Measurements from ENCODE around the gene RPS6KA4. TPM values are rescaled to one million over a fixed set of nuclear protein-coding genes. Genes with fewer than 3 reads are reported as not detected.

Gene RPS6KA4
- total RNA-seq, 1 donor from 2014 or later: 18.7 TPM

DNA sequence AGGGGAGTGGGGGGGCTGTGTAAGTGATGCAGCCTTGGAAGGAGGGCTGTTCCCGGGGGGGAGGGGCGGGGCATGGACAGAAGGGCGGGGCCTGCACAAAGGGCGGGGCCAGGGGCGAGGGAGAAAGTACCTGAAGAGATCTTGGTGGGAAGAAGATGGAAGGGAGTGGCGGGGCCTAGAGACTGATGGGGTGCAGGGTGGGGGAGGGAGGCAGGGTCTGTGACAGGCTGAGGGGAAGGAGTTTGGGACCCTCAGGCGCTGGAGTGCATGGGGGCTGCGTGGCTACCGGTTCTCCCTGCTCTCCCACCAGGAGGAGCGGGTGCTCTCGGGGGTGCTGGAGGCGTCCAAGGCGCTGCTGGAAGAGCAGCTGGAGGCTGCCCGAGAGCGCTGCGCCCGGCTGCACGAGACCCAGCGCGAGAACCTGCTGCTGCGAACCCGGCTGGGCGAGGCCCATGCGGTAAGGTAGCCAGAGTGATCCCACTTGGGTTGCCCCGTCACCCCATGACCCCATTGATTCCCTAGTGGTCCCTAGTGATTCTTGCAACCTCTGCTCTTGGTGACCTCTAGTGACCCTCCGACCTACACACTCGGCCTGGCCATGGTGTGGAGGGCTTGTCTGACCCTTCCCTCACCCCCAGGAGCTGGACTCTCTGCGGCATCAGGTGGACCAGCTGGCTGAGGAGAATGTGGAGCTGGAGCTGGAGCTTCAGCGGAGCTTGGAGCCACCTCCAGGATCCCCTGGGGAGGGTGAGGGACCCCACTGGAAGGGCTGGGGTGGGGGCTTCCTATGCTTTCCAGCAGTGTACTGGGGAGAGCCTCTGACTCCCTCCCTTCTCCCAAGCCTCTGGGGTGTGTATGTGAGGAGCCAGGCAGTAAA lies 15.9 kb upstream of the RPS6KA4 start:
- Mint-ChIP-seq H3K36me3 (ENCODE audit: insufficient read depth) (no peaks in the 10 kb centered on the region), H3K4me3 (ENCODE audit: low read depth) (no peak overlapping the region), H3K27ac (no peak overlapping the region), H3K4me1 (ENCODE audit: low read depth) (no peaks in the 10 kb centered on the region), H3K27me3 (peaks cover 30% of the 10 kb centered on the region), H3K9me3 (ENCODE audit: low read depth) (no peaks in the 10 kb centered on the region)
- no peak for DNase-seq (ENCODE audit: low spot score, unreplicated experiment)
- TF ChIP-seq, protein P1, sequence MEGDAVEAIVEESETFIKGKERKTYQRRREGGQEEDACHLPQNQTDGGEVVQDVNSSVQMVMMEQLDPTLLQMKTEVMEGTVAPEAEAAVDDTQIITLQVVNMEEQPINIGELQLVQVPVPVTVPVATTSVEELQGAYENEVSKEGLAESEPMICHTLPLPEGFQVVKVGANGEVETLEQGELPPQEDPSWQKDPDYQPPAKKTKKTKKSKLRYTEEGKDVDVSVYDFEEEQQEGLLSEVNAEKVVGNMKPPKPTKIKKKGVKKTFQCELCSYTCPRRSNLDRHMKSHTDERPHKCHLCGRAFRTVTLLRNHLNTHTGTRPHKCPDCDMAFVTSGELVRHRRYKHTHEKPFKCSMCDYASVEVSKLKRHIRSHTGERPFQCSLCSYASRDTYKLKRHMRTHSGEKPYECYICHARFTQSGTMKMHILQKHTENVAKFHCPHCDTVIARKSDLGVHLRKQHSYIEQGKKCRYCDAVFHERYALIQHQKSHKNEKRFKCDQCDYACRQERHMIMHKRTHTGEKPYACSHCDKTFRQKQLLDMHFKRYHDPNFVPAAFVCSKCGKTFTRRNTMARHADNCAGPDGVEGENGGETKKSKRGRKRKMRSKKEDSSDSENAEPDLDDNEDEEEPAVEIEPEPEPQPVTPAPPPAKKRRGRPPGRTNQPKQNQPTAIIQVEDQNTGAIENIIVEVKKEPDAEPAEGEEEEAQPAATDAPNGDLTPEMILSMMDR (IDR thresholded peaks at IDR 0.05; ENCODE audit: unreplicated experiment): no peak

DNA sequence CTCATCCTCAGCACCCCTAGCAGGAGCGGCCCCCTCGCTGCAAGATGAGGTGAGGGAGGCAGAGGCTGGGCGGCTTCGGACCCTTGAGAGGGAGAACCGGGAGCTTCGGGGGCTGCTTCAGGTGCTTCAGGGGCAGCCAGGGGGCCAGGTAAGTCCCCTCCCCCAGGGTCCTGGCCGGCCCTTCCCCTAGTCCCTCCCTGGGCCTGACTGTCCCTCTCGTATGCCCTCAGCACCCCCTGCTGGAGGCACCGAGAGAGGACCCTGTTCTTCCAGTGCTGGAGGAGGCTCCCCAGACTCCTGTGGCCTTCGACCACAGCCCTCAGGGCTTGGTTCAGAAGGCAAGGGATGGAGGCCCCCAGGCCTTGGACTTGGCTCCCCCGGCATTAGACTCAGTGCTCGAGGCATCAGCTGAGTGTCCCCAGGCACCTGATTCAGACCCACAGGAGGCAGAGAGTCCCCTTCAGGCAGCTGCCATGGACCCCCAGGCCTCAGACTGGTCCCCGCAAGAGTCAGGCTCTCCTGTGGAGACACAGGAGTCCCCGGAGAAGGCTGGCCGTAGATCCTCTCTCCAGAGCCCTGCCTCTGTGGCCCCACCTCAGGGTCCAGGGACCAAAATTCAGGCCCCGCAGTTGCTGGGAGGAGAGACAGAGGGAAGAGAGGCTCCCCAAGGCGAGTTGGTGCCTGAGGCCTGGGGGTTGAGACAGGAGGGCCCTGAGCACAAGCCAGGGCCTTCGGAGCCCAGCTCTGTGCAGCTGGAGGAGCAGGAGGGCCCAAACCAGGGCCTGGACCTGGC lies 15.0 kb upstream of the RPS6KA4 start:
- no peak overlapping the region for H3K4me3 Mint-ChIP-seq (ENCODE audit: low read depth)
- H3K9me3 Mint-ChIP-seq (ENCODE audit: low read depth): no peaks in the 10 kb centered on the region
- H3K27ac Mint-ChIP-seq: no peak overlapping the region
- H3K27me3 Mint-ChIP-seq: peaks cover 26% of the 10 kb centered on the region
- no peak for DNase-seq (ENCODE audit: low spot score, unreplicated experiment)
- H3K4me1 Mint-ChIP-seq (ENCODE audit: low read depth): no peaks in the 10 kb centered on the region
- no peaks in the 10 kb centered on the region for H3K36me3 Mint-ChIP-seq (ENCODE audit: insufficient read depth)
- TF ChIP-seq, protein P1 (IDR thresholded peaks at IDR 0.05; ENCODE audit: unreplicated experiment): peak; percentile 32

DNA sequence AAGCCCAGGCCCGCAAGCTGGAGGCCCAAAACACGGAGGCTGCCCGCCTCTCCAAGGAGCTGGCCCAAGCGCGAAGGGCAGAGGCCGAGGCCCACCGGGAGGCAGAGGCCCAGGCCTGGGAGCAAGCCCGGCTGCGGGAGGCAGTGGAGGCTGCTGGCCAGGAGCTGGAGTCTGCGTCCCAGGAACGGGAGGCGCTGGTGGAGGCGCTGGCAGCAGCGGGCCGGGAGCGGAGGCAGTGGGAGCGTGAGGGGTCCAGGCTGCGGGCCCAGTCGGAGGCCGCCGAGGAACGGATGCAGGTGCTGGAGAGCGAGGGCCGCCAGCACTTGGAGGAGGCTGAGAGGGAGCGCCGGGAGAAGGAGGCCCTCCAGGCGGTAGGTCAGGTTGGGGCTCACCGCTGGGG lies 14.2 kb upstream of the RPS6KA4 start:
- Mint-ChIP-seq H3K4me1 (ENCODE audit: low read depth) (no peaks in the 10 kb centered on the region), H3K9me3 (ENCODE audit: low read depth) (no peaks in the 10 kb centered on the region), H3K27me3 (peaks cover 17% of the 10 kb centered on the region), H3K27ac (no peak overlapping the region), H3K4me3 (ENCODE audit: low read depth) (no peak overlapping the region), H3K36me3 (ENCODE audit: insufficient read depth) (no peaks in the 10 kb centered on the region)
- TF ChIP-seq, protein P1 (IDR thresholded peaks at IDR 0.05; ENCODE audit: unreplicated experiment): no peak
- DNase-seq (ENCODE audit: low spot score, unreplicated experiment): no peak

DNA sequence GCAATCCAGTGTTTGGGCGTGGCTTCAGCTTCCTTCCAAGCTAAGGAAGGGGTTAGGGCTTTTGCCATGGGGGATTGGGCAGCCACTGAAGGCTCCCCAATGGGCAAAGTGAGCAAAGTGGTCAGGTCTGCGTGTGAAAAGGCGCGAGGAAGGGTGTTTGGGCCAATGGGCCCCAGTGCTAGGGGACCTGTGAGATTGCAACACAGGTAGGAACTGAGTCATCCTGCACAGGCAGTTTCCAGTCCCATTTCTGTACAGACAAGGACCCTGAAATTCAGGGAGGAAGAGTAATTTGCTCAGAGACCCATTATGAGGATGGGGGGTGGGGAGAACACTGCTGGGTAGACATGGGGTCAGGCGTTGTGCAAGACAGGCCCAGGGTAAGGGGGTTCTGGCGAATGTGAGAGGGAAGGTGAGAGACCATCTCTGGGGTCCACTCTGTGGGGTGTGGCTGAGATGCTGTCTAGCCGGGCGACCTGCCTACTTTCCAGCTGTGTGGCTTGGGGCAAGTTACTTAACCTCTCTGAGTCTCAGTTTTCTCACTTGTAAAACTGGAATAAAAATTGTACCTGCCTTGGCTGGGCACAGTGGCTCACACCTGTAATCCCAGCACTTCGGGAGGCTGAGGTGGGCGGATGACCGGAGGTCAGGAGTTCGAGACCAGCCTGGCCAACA lies 11.6 kb upstream of the RPS6KA4 start:
- TF ChIP-seq, protein P1 (IDR thresholded peaks at IDR 0.05; ENCODE audit: unreplicated experiment): no peak
- Mint-ChIP-seq H3K36me3 (ENCODE audit: insufficient read depth) (no peaks in the 10 kb centered on the region), H3K4me3 (ENCODE audit: low read depth) (no peak overlapping the region), H3K9me3 (ENCODE audit: low read depth) (no peaks in the 10 kb centered on the region), H3K27me3 (peaks cover 3% of the 10 kb centered on the region), H3K4me1 (ENCODE audit: low read depth) (no peaks in the 10 kb centered on the region), H3K27ac (no peak overlapping the region)
- DNase-seq (ENCODE audit: low spot score, unreplicated experiment): no peak
